ENCODE results near the gene ZBTB44.
"Not testable (repeated sequence)": the region's sequence is repeated elsewhere in the genome, so short reads cannot be mapped to it uniquely, and the experiment has no call there.

Gene ZBTB44

GRCh38 chr11:130237282-130238006 lies 77.3 kb downstream of the ZBTB44 start:
- Histone ChIP-seq H3K36me3 (peaks cover 55% of the 10 kb centered on the region), H3K4me1 (ENCODE audit: control insufficient read depth in 1 of 2, insufficient read depth in 1 of 2, low read depth in 1 of 2, low read length in 1 of 2) (peaks cover 0 to 5% of the 10 kb centered on the region in 2 experiments), H3K9me3 (no peaks in the 10 kb centered on the region), H3K27ac (no peak overlapping the region), H3K4me3 (ENCODE audit: low read depth in 1 of 2, low read length in 1 of 2) (no peak overlapping the region), H3K27me3 (no peaks in the 10 kb centered on the region)
- no peak for TF ChIP-seq CTCF (IDR thresholded peaks at IDR 0.05)

GRCh38 chr11:130234315-130234714 lies 80.4 kb downstream of the ZBTB44 start:
- Histone ChIP-seq H3K9me3 (no peaks in the 10 kb centered on the region), H3K36me3 (peaks cover 55% of the 10 kb centered on the region), H3K27me3 (no peaks in the 10 kb centered on the region), H3K27ac (no peak overlapping the region), H3K4me1 (ENCODE audit: control insufficient read depth in 1 of 2, insufficient read depth in 1 of 2, low read depth in 1 of 2, low read length in 1 of 2) (no peaks in the 10 kb centered on the region), H3K4me3 (ENCODE audit: low read depth in 1 of 2, low read length in 1 of 2) (no peak overlapping the region)
- no peak for TF ChIP-seq CTCF (IDR thresholded peaks at IDR 0.05)

DNA sequence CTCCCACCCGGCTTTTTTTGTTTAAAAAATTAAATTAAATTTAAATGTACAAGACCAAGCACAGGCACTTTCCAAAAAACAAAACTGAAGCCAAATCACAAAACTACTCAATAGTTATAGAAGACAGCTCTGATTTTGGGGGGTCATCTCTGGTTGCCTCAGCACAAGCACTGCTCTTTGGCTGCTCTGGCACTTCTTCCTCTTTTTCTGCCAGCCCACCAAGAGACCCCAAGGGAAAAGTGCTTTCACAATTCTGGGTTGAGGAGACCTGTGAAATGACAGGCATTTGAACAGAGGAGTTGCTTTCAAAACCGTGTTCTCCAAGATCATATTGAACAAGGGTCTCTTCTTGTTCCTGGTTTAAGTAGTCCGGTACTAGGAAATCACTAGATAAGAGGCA lies 80.8 kb downstream of the ZBTB44 start:
- H3K4me1 ChIP-seq (ENCODE audit: control insufficient read depth in 1 of 2, insufficient read depth in 1 of 2, low read depth in 1 of 2, low read length in 1 of 2); H3K27ac ChIP-seq; H3K9me3 ChIP-seq; H3K4me3 ChIP-seq (ENCODE audit: low read depth in 1 of 2, low read length in 1 of 2); H3K27me3 ChIP-seq: not testable (repeated sequence)
- peaks cover 50% of the 10 kb centered on the region for H3K36me3 ChIP-seq

GRCh38 chr11:130233486-130233885 lies 81.2 kb downstream of the ZBTB44 start:
- peaks cover 46% of the 10 kb centered on the region for H3K36me3 ChIP-seq
- not testable (repeated sequence) for H3K4me1 ChIP-seq (ENCODE audit: control insufficient read depth in 1 of 2, insufficient read depth in 1 of 2, low read depth in 1 of 2, low read length in 1 of 2); H3K27me3 ChIP-seq; H3K4me3 ChIP-seq (ENCODE audit: low read depth in 1 of 2, low read length in 1 of 2); H3K27ac ChIP-seq; H3K9me3 ChIP-seq

GRCh38 chr11:130227373-130227772 lies 87.3 kb downstream of the ZBTB44 start:
- no peak overlapping the region for H3K27ac ChIP-seq
- peaks cover 3% of the 10 kb centered on the region for H3K36me3 ChIP-seq
- no peak for TF ChIP-seq CTCF (IDR thresholded peaks at IDR 0.05)
- H3K4me1 ChIP-seq (ENCODE audit: control insufficient read depth in 1 of 2, insufficient read depth in 1 of 2, low read depth in 1 of 2, low read length in 1 of 2): no peaks in the 10 kb centered on the region
- no peaks in the 10 kb centered on the region for H3K27me3 ChIP-seq
- H3K9me3 ChIP-seq: no peaks in the 10 kb centered on the region
- H3K4me3 ChIP-seq (ENCODE audit: low read depth in 1 of 2, low read length in 1 of 2): no peak overlapping the region

DNA sequence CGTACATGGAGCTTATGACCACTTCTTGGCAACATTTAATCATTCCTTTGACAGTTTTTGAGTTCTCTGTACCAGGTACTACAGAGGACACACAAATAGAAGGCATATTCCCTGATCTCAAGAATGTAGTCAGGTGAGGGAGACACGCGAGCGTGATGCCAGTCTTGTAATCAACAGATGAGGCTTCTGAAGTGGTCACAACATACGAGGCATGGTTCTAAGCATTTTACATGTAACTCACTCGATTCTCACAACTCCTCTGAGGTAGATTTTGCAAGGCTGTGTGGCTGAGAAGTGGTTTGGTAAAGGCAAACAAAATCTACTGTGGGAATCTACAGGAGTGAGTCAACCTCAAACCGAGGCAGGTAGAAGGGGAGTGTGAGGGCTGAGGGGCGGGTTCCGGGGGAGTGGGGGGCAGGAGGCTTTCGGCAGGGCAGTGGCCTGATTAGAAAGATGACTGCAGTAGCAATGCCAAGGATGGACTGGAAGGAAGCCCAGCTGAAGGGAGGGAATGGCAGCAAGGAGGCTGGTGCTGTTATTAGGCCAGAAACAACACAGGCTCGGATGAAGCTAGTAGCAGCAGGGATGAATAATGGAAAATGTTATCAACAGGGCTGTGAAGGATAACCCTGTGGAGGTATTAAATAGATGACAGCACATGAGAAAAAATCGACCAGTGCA lies 91.3 kb downstream of the ZBTB44 start:
- no peak for TF ChIP-seq CTCF (IDR thresholded peaks at IDR 0.05)
- no peaks in the 10 kb centered on the region for H3K36me3 ChIP-seq

More for the DNA sequence above, 91.3 kb downstream of the ZBTB44 start:
- Histone ChIP-seq H3K9me3 (no peaks in the 10 kb centered on the region), H3K4me1 (ENCODE audit: control insufficient read depth in 1 of 2, insufficient read depth in 1 of 2, low read depth in 1 of 2, low read length in 1 of 2) (no peaks in the 10 kb centered on the region), H3K27me3 (no peaks in the 10 kb centered on the region), H3K4me3 (ENCODE audit: low read depth in 1 of 2, low read length in 1 of 2) (no peak overlapping the region), H3K27ac (no peak overlapping the region)

Measured in neutrophil (primary cell).